Stromal cell of bone marrow (primary cell): ENCODE measurements around the gene GUCD1.

Experiments
- DNase-seq: peaks from one replicate; pipeline ENCODE4 v3.0.0-alpha.2; 2012; ENCODE audit warnings: low read depth

GUCD1 gene

GRCh38 chr22:24503843-24504338, 51.0 kb downstream of the GUCD1 start:
- DNase-seq: no peak

GRCh38 chr22:24503137-24503842, 51.6 kb downstream of the GUCD1 start:
- no peak for DNase-seq

- DNase-seq: no peak
Measured at GRCh38 chr22:24502541-24502940, 52.4 kb downstream of the GUCD1 start.

- DNase-seq: no peak
Measured at GRCh38 chr22:24502034-24502433, 52.9 kb downstream of the GUCD1 start.

- no peak for DNase-seq
Measured at GRCh38 chr22:24501301-24502005, 53.5 kb downstream of the GUCD1 start.

- DNase-seq: no peak
Measured at GRCh38 chr22:24500277-24500820, 54.6 kb downstream of the GUCD1 start.

- no peak for DNase-seq
Measured at GRCh38 chr22:24499706-24500276, 55.1 kb downstream of the GUCD1 start.

GRCh38 chr22:24498824-24499223, 56.1 kb downstream of the GUCD1 start:
- no peak for DNase-seq

- no peak for DNase-seq
Measured at GRCh38 chr22:24497841-24498258, 57.1 kb downstream of the GUCD1 start.

- DNase-seq: no peak
Measured at GRCh38 chr22:24496661-24497060, 58.3 kb downstream of the GUCD1 start.

GRCh38 chr22:24496234-24496633, 58.7 kb downstream of the GUCD1 start:
- no peak for DNase-seq

- DNase-seq: no peak
Measured at GRCh38 chr22:24495365-24495675, 59.6 kb downstream of the GUCD1 start.

GRCh38 chr22:24494528-24495364, 60.2 kb downstream of the GUCD1 start, which contains the start of gene UPB1:
TSS of gene UPB1 (plus strand) at chr22:24495332. CDS start at chr22:24495404, 72 bp downstream.
- DNase-seq: no peak

GRCh38 chr22:24494167-24494527, 60.8 kb downstream of the GUCD1 start:
- DNase-seq: no peak

- DNase-seq: no peak
Measured at GRCh38 chr22:24492391-24492790, 62.5 kb downstream of the GUCD1 start.
